Measurements from ENCODE around the gene EEF1A2.

DNA sequence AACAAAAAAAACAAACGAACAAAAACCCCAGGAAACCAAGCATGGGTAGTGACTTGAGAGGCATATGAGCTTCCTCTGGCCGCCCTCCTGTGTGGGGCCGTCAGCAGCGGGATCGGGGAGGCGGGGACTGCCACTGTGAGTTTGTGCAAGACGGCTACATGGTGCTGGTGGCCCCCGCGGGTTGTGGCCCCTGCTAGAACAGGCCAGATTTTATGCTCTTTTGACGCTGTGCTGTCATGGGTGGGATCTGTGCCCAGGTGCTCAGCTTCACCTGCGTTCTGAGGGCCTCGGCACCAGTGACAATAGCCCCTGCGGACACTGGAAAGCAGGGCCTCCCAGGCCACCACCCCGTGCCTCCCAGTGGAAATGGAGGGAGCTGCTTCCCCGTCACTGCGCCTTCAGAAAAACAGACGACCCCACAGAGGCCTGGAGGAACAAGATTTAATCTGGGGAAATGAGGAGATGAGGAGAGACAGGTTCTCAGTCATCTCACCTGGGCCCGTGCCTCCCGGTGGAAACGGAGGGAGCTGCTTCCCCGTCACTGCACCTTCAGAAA, 21.7 kb downstream of the EEF1A2 start:
- TF ChIP-seq, protein P1, sequence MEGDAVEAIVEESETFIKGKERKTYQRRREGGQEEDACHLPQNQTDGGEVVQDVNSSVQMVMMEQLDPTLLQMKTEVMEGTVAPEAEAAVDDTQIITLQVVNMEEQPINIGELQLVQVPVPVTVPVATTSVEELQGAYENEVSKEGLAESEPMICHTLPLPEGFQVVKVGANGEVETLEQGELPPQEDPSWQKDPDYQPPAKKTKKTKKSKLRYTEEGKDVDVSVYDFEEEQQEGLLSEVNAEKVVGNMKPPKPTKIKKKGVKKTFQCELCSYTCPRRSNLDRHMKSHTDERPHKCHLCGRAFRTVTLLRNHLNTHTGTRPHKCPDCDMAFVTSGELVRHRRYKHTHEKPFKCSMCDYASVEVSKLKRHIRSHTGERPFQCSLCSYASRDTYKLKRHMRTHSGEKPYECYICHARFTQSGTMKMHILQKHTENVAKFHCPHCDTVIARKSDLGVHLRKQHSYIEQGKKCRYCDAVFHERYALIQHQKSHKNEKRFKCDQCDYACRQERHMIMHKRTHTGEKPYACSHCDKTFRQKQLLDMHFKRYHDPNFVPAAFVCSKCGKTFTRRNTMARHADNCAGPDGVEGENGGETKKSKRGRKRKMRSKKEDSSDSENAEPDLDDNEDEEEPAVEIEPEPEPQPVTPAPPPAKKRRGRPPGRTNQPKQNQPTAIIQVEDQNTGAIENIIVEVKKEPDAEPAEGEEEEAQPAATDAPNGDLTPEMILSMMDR (IDR thresholded peaks at IDR 0.05; ENCODE audit: low read depth, low read length, poor library complexity, severe bottlenecking), result no peak
- no peak for TF ChIP-seq EZH2phosphoT487 (IDR thresholded peaks at IDR 0.05; ENCODE audit: borderline replicate concordance, low read length)
